IMR-90 (cell line): ENCODE measurements around the gene PSORS1C2. TPM values are rescaled to one million over a fixed set of nuclear protein-coding genes. Genes with fewer than 3 reads are reported as not detected.

Source experiments
- ATAC-seq: fragments of 200-7000 bp; cut with Tn5 transposase; 2 replicates; pipeline ENCODE4 v1.9.1; 2020; ENCODE audit warnings: low read depth, mild to moderate bottlenecking, moderate library complexity
- BruUV-seq: library from RNA; stranded (reverse); fragments of 400-500 nt; replicated peaks from 2 replicates; lab custom pipeline; 2021; lab: Mats Ljungman, UMichigan
- CTCF ChIA-PET: fragments of 300-600 bp; formaldehyde crosslinking; extraction: SDS; loops from one replicate; lab custom pipeline; 2021; ENCODE audit warnings: antibody characterized with exemption; lab: Yijun Ruan, JAX
- POLR2A ChIA-PET: fragments of 300-600 bp; sonication (Branson Sonifier 250); formaldehyde crosslinking; loops from one replicate; lab custom pipeline; 2022; ENCODE audit warnings: antibody characterized with exemption; ENCODE audit not compliant: unreplicated experiment; lab: Charles Lee
- DNase-seq: peaks from one replicate; pipeline ENCODE4 v3.0.0; 2013
- H2AFZ ChIP-seq: replicated peaks from 2 replicates; pipeline ENCODE3; 2013; ENCODE audit warnings: low read length, mild to moderate bottlenecking; ENCODE audit not compliant: poor library complexity
- H2AK5ac ChIP-seq: 2 replicates; pipeline ENCODE4 v1.6.1; 2013; ENCODE audit warnings: low read depth, low read length, inconsistent platforms
- H2AK9ac ChIP-seq: replicated peaks from 2 replicates; pipeline ENCODE3; 2013; ENCODE audit warnings: mild to moderate bottlenecking, low read depth, low read length, moderate library complexity; ENCODE audit not compliant: poor library complexity
- H2BK120ac ChIP-seq: 2 replicates; pipeline ENCODE4 v1.6.1; 2013; ENCODE audit warnings: low read depth, low read length, inconsistent platforms
- H2BK15ac ChIP-seq: 3 replicates; pipeline ENCODE4 v1.6.1; 2013; ENCODE audit warnings: low read depth, low read length, inconsistent platforms
- H2BK20ac ChIP-seq: 2 replicates; pipeline ENCODE4 v1.6.1; 2013; ENCODE audit warnings: low read depth, mild to moderate bottlenecking, inconsistent platforms, low read length, moderate library complexity
- H2BK5ac ChIP-seq: 2 replicates; pipeline ENCODE4 v1.6.1; 2013; ENCODE audit warnings: mild to moderate bottlenecking, low read depth, low read length, inconsistent platforms; ENCODE audit not compliant: poor library complexity, severe bottlenecking
- H3K14ac ChIP-seq: replicated peaks from 2 replicates; pipeline ENCODE4 v1.6.1; 2013; ENCODE audit warnings: low read depth, low read length, inconsistent platforms
- H3K18ac ChIP-seq: 2 replicates; pipeline ENCODE4 v1.6.1; 2013; ENCODE audit warnings: low read depth, low read length, control low read depth
- H3K23ac ChIP-seq: 2 replicates; pipeline ENCODE4 v1.6.1; 2013; ENCODE audit warnings: low read depth, low read length, inconsistent platforms
- H3K27ac ChIP-seq: 2 replicates; pipeline ENCODE4 v1.5.1; 2013; ENCODE audit warnings: mild to moderate bottlenecking, control low read depth, low read length; ENCODE audit not compliant: insufficient read depth
- H3K27me3 ChIP-seq: 2 replicates; pipeline ENCODE4 v1.6.1; 2013; ENCODE audit warnings: low read length; ENCODE audit not compliant: control insufficient read depth, insufficient read depth
- H3K36me3 ChIP-seq: 2 replicates; pipeline ENCODE4 v1.6.1; 2013; ENCODE audit warnings: low read length, mixed read lengths; ENCODE audit not compliant: control insufficient read depth, insufficient read depth
- H3K4ac ChIP-seq: 2 replicates; pipeline ENCODE4 v1.6.1; 2013; ENCODE audit warnings: low read depth, low read length, inconsistent platforms
- H3K4me1 ChIP-seq: 2 replicates; pipeline ENCODE4 v1.6.1; 2013; ENCODE audit warnings: low read length, mixed read lengths; ENCODE audit not compliant: control insufficient read depth, insufficient read depth
- H3K4me2 ChIP-seq: 2 replicates; pipeline ENCODE4 v1.6.1; 2013; ENCODE audit warnings: low read depth, mild to moderate bottlenecking, control low read depth, low read length, moderate library complexity
- H3K4me3 ChIP-seq: 2 replicates; pipeline ENCODE4 v1.5.1; 2013; ENCODE audit warnings: low read depth, mild to moderate bottlenecking, control low read depth, low read length, moderate library complexity; ENCODE audit not compliant: insufficient read depth
- H3K56ac ChIP-seq: 2 replicates; pipeline ENCODE4 v1.6.1; 2013; ENCODE audit warnings: low read length, inconsistent platforms; ENCODE audit not compliant: insufficient read depth; ENCODE audit errors: extremely low read depth
- H3K79me1 ChIP-seq, 2 experiments: 2 replicates each; pipeline ENCODE4 v1.6.1; 2013; ENCODE audit warnings: low read length in 2 of 2, inconsistent platforms in 1 of 2, low read depth in 1 of 2
- H3K9ac ChIP-seq: 2 replicates; pipeline ENCODE4 v1.6.1; 2013; ENCODE audit warnings: low read depth, low read length, control low read depth
- H3K9me1 ChIP-seq: 2 replicates; pipeline ENCODE4 v1.6.1; 2013; ENCODE audit warnings: low read length, inconsistent platforms; ENCODE audit not compliant: insufficient read depth
- H3K9me3 ChIP-seq: 2 replicates; pipeline ENCODE4 v1.6.1; 2013; ENCODE audit warnings: low read length; ENCODE audit not compliant: control insufficient read depth, insufficient read depth
- H4K20me1 ChIP-seq: 2 replicates; pipeline ENCODE4 v1.6.1; 2013; ENCODE audit warnings: low read length, inconsistent platforms; ENCODE audit not compliant: insufficient read depth
- H4K5ac ChIP-seq: 2 replicates; pipeline ENCODE4 v1.6.1; 2013; ENCODE audit warnings: mild to moderate bottlenecking, low read depth, low read length, control low read depth
- H4K8ac ChIP-seq, 2 experiments: 2 replicates each; pipeline ENCODE4 v1.6.1; 2013; ENCODE audit warnings: low read depth in 2 of 2, low read length in 2 of 2, control low read depth in 1 of 2, inconsistent platforms in 1 of 2
- H4K91ac ChIP-seq: 2 replicates; pipeline ENCODE4 v1.6.1; 2013; ENCODE audit warnings: low read depth, low read length, inconsistent platforms; ENCODE audit not compliant: insufficient read depth
- BHLHE40 ChIP-seq: fragments of 150-350 bp; IDR thresholded peaks from 2 replicates; pipeline ENCODE4 v1.6.1; 2016; ENCODE audit warnings: mild to moderate bottlenecking, low read depth, low read length
- CEBPB ChIP-seq: IDR thresholded peaks from 2 replicates; pipeline ENCODE4 v1.6.1; 2012; ENCODE audit warnings: low read depth, low read length, improper control_type of control experiment
- CTCF ChIP-seq: conservative IDR thresholded peaks from 2 replicates; pipeline ENCODE4 v1.5.1; 2012; ENCODE audit warnings: mild to moderate bottlenecking, low read depth, low read length, improper control_type of control experiment
- FOS ChIP-seq: fragments of 150-350 bp; IDR thresholded peaks from 2 replicates; pipeline ENCODE4 v1.6.1; 2016; ENCODE audit warnings: low read depth, low read length
- MAFK ChIP-seq: IDR thresholded peaks from 2 replicates; pipeline ENCODE4 v1.6.1; 2012; ENCODE audit warnings: low read depth, low read length, improper control_type of control experiment
- MAZ ChIP-seq: IDR thresholded peaks from 2 replicates; pipeline ENCODE4 v1.6.1; 2012; ENCODE audit warnings: low read depth, mild to moderate bottlenecking, low read length, improper control_type of control experiment, moderate library complexity, borderline replicate concordance
- MXI1 ChIP-seq: IDR thresholded peaks from 2 replicates; pipeline ENCODE4 v1.6.1; 2012; ENCODE audit warnings: low read depth, mild to moderate bottlenecking, low read length, moderate library complexity, borderline replicate concordance
- NFE2L2 ChIP-seq: fragments of 150-350 bp; IDR thresholded peaks from 2 replicates; pipeline ENCODE4 v1.6.1; 2016; ENCODE audit warnings: low read depth, mild to moderate bottlenecking, low read length
- POLR2A ChIP-seq: IDR thresholded peaks from 2 replicates; pipeline ENCODE4 v1.6.1; 2012; ENCODE audit warnings: mild to moderate bottlenecking, low read depth, low read length
- RAD21 ChIP-seq: IDR thresholded peaks from 2 replicates; pipeline ENCODE4 v1.6.1; 2012; ENCODE audit warnings: low read length, improper control_type of control experiment
- RFX5 ChIP-seq: IDR thresholded peaks from 2 replicates; pipeline ENCODE4 v1.8.0; 2012; ENCODE audit warnings: low read depth, mild to moderate bottlenecking, low read length, moderate library complexity
- USF2 ChIP-seq: fragments of 150-350 bp; IDR thresholded peaks from 2 replicates; pipeline ENCODE4 v1.6.1; 2017; ENCODE audit warnings: mild to moderate bottlenecking, antibody characterized with exemption, low read length, low read depth
- WGBS, 2 experiments: methylation state at CpG; one replicate each; pipeline versions ENCODE4 v1.1.5 to v1.1.7; 2013; ENCODE audit warnings: missing lambda C conversion rate in 2 of 2; ENCODE audit not compliant: insufficient read length in 1 of 2; ENCODE audit errors: extremely low coverage in 2 of 2; 5-methylcytosine and 5-hydroxymethylcytosine counted together
- dilution Hi-C: fragments of 300-500 bp; cut with HindIII; formaldehyde crosslinking; loops from one replicate; pipeline ENCODE4 v1.14.3; 2018; ENCODE audit warnings: low sequenced_read_pairs; ENCODE audit not compliant: unreplicated experiment
- in situ Hi-C: fragments of 300-500 bp; cut with MboI; formaldehyde crosslinking; loops from 3 replicates; pipeline ENCODE4 v1.14.3; 2019; ENCODE audit warnings: low sequenced_read_pairs, inconsistent platforms, mixed read lengths
- intact Hi-C: fragments of 100-400 bp; cut with micrococcal nuclease; formaldehyde crosslinking; loops from 2 replicates; pipeline ENCODE4 v1.10.0; 2022
- polyA plus RNA-seq, 3 experiments: library from polyadenylated mRNA; depleted of rRNA; stranded (reverse); fragments of >200 nt; gene quantifications; 2 replicates each; pipeline ENCODE4 v1.2.3, GENCODE V29; 2012; ENCODE audit warnings: low replicate concordance in 1 of 3
- total RNA-seq: library from RNA; depleted of rRNA; stranded (reverse); fragments of >200 nt; gene quantifications from 2 replicates; pipeline ENCODE4 v1.2.3, GENCODE V29; 2012
- TF ChIP-seq, protein P1 (sequence below): fragments of 150-350 bp; IDR thresholded peaks from 2 replicates; pipeline ENCODE4 v1.6.1; 2016; ENCODE audit warnings: low read depth, mild to moderate bottlenecking, low read length, moderate library complexity, borderline replicate concordance

PSORS1C2 gene
- total and polyA plus RNA-seq, 2 of the 4 experiments (the other 2 are of a cell fraction): not detected

- no peaks in the 10 kb centered on the region for H3K4me1 ChIP-seq
- no peak overlapping the region for H3K9ac ChIP-seq
- peaks cover 11% of the 10 kb centered on the region for H3K27me3 ChIP-seq
- no CpG with 5 or more reads among the region's 3 CpGs for WGBS, 2 experiments
- DNase-seq (no peak), ATAC-seq (no peak)
- no peak overlapping the region for H3K14ac ChIP-seq
- no peak overlapping the region for H4K5ac ChIP-seq
- H2BK20ac ChIP-seq: no peak overlapping the region
- ChIA-PET CTCF (no interaction called here), POLR2A (no interaction called here)
- no peak overlapping the region for H3K23ac ChIP-seq
- H3K9me3 ChIP-seq: no peaks in the 10 kb centered on the region
- dilution Hi-C loops: no loop called here
- no peaks in the 10 kb centered on the region for H3K9me1 ChIP-seq
- no peak overlapping the region for H2AK9ac ChIP-seq
- intact Hi-C loops: no loop called here
- in situ Hi-C loops: no loop called here
- H2AK5ac ChIP-seq: no peak overlapping the region
- no peak overlapping the region for H3K4ac ChIP-seq
- no peak overlapping the region for H3K4me3 ChIP-seq
- no peak overlapping the region for H3K18ac ChIP-seq
- no peaks in the 10 kb centered on the region; the same call in 1 of the 2 replicates for H4K20me1 ChIP-seq
- no peak overlapping the region for H4K91ac ChIP-seq
- no peak overlapping the region for H3K27ac ChIP-seq
- no peak overlapping the region for H2AFZ ChIP-seq
- H3K79me1 ChIP-seq: no peaks in the 10 kb centered on the region
- no peaks in the 10 kb centered on the region for H3K36me3 ChIP-seq
- H2BK5ac ChIP-seq: no peak overlapping the region
- TF ChIP-seq, protein P1, sequence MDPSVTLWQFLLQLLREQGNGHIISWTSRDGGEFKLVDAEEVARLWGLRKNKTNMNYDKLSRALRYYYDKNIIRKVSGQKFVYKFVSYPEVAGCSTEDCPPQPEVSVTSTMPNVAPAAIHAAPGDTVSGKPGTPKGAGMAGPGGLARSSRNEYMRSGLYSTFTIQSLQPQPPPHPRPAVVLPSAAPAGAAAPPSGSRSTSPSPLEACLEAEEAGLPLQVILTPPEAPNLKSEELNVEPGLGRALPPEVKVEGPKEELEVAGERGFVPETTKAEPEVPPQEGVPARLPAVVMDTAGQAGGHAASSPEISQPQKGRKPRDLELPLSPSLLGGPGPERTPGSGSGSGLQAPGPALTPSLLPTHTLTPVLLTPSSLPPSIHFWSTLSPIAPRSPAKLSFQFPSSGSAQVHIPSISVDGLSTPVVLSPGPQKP: no peak
- TF ChIP-seq NFE2L2: no peak
- TF ChIP-seq RAD21: no peak
- no peak for TF ChIP-seq FOS
- TF ChIP-seq CEBPB: no peak
- no peak for TF ChIP-seq RFX5
- no peak for TF ChIP-seq MAZ
- no peak for TF ChIP-seq USF2
- TF ChIP-seq MAFK: no peak
- no peak for TF ChIP-seq BHLHE40
- no peak for TF ChIP-seq MXI1
- TF ChIP-seq CTCF: no peak
- no peak for TF ChIP-seq POLR2A
- no peak overlapping the region for H2BK120ac ChIP-seq
- BruUV-seq: no TSS peak
- H4K8ac ChIP-seq: no peak overlapping the region
- no peak overlapping the region for H3K4me2 ChIP-seq
- no peak overlapping the region for H2BK15ac ChIP-seq
- no peak overlapping the region for H3K56ac ChIP-seq
Observed at GRCh38 chr6:31130751-31131150, 8.1 kb downstream of the PSORS1C2 start.
